Panc1 (cell line): ENCODE data around the gene C1QL2. TPM values are rescaled to one million over a fixed set of nuclear protein-coding genes. Genes with fewer than 3 reads are reported as not detected.

ENCODE experiments used
- ATAC-seq: fragments of 200-7000 bp; cut with Tn5 transposase; 2 replicates; pipeline ENCODE4 v1.9.1; 2020; ENCODE audit warnings: mild to moderate bottlenecking, moderate library complexity
- BruUV-seq: library from RNA; stranded (reverse); fragments of 400-500 nt; replicated peaks from 2 replicates; lab custom pipeline; 2021; lab: Mats Ljungman, UMichigan
- CTCF ChIA-PET: fragments of 300-600 bp; sonication (Branson Sonifier 250); formaldehyde crosslinking; loops from one replicate; lab custom pipeline; 2022; ENCODE audit warnings: antibody characterized with exemption; lab: Charles Lee
- POLR2A ChIA-PET: fragments of 300-600 bp; sonication (Branson Sonifier 250); formaldehyde crosslinking; loops from one replicate; lab custom pipeline; 2022; ENCODE audit warnings: antibody characterized with exemption; lab: Charles Lee
- DNase-seq: peaks from one replicate; pipeline ENCODE4 v3.0.0-alpha.2; 2010; ENCODE audit warnings: low read depth, low spot score
- H3K27ac ChIP-seq: 2 replicates; pipeline ENCODE4 v1.5.1; 2011; ENCODE audit warnings: mild to moderate bottlenecking, low read length, inconsistent platforms
- H3K27me3 ChIP-seq: fragments of 200-500 bp; sonication (Bioruptor generic); 2 replicates; pipeline ENCODE4 v1.6.0; 2014; ENCODE audit warnings: low read length, inconsistent platforms; ENCODE audit not compliant: control insufficient read depth, insufficient read depth
- H3K36me3 ChIP-seq: fragments of 200-500 bp; sonication (Bioruptor generic); 2 replicates; pipeline ENCODE4 v1.5.1; 2014; ENCODE audit warnings: inconsistent platforms, mild to moderate bottlenecking, low read length, moderate library complexity; ENCODE audit not compliant: control insufficient read depth, insufficient read depth
- H3K4me1 ChIP-seq: 2 replicates; pipeline ENCODE4 v1.5.1; 2011; ENCODE audit warnings: inconsistent platforms, mild to moderate bottlenecking, low read length, moderate library complexity; ENCODE audit not compliant: control insufficient read depth, insufficient read depth
- H3K4me3 ChIP-seq, 2 experiments: 2 replicates each; pipeline ENCODE4 v1.5.1; 2011 to 2012; ENCODE audit warnings: low read depth in 2 of 2, low read length in 2 of 2, mild to moderate bottlenecking in 2 of 2, inconsistent platforms in 1 of 2, moderate library complexity in 1 of 2
- H3K9me3 ChIP-seq: fragments of 200-500 bp; sonication (Bioruptor generic); 2 replicates; pipeline ENCODE4 v1.5.1; 2014; ENCODE audit warnings: low read depth, mild to moderate bottlenecking, inconsistent platforms, low read length, moderate library complexity; ENCODE audit not compliant: control insufficient read depth, insufficient read depth
- POLR2AphosphoS5 ChIP-seq: IDR thresholded peaks from 2 replicates; pipeline ENCODE4 v1.6.1; 2012; ENCODE audit warnings: mild to moderate bottlenecking, low read depth, low read length, moderate library complexity
- REST ChIP-seq, 2 experiments: IDR thresholded peaks; 2 replicates each; pipeline ENCODE4 v1.6.1; 2011 to 2012; ENCODE audit warnings: low read depth in 2 of 2, control low read depth in 1 of 2, low read length in 1 of 2, mild to moderate bottlenecking in 1 of 2, moderate library complexity in 1 of 2; ENCODE audit not compliant: insufficient read depth in 1 of 2
- SIN3A ChIP-seq: IDR thresholded peaks from 2 replicates; pipeline ENCODE4 v1.6.1; 2012; ENCODE audit warnings: low read depth, mild to moderate bottlenecking, low read length, moderate library complexity, borderline replicate concordance; ENCODE audit not compliant: insufficient read depth
- TCF7L2 ChIP-seq: IDR thresholded peaks from 2 replicates; pipeline ENCODE4 v1.6.1; 2011; ENCODE audit warnings: mild to moderate bottlenecking, low read depth, low read length, inconsistent platforms
- in situ Hi-C: cut with HindIII; loops from 2 replicates; pipeline ENCODE4 v1.10.0; 2016; ENCODE audit warnings: low sequenced_read_pairs, low pct_unique_long_range_greater_than_20kb
- intact Hi-C: fragments of 100-400 bp; cut with micrococcal nuclease; formaldehyde crosslinking; loops from one replicate; pipeline ENCODE4 v1.10.0; 2022; ENCODE audit not compliant: unreplicated experiment
- total RNA-seq: library from RNA; stranded (reverse); gene quantifications from one replicate; pipeline ENCODE4 v1.2.1, GENCODE V29; 2021; ENCODE audit not compliant: unreplicated experiment
- TF ChIP-seq, protein P1 (sequence below): fragments of 450-650 bp; IDR thresholded peaks from 2 replicates; pipeline ENCODE4 v1.5.1; 2017; ENCODE audit warnings: mild to moderate bottlenecking

C1QL2 gene
- total RNA-seq, 1 experiment from 2014 or later, result not detected

DNA sequence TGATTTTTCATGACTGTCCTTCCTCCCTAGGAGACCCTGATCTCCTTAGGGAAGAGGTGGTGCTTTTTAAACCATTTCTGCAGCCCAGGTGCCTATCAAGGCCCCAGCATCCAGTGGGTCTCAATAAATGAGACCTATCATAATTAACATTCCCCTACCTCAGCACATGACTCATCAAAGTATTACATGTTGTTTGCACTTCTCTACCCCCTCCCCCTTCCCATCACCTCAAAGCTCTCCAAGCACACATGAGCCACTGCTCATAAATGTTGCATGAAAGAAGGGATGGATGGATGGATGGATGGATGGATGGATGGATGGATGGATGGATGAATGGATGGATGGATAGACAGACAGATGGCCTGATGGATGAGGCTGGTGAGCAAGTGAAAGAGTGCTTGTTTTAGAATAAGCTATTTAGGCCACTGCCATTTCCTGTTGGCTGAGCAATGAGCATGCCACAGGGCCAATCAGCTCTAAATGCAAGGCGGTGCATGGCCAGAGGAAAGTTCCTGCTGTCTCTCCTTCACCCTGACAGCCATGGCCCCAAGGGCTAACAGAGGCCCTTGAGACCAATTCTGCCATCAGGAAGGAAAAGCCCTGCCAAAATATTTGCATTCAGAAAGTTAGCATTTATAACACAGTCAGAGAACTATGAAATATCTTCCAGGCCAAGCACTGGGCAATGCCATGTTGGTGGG is 44.2 kb upstream of the C1QL2 start:
- DNase-seq (no peak), ATAC-seq (no peak)
- CTCF ChIA-PET, result no interaction called here
- no peak for TF ChIP-seq REST (IDR thresholded peaks at IDR 0.05; ENCODE audit: insufficient read depth in 1 of 2, low read depth in 2 of 2, low read length in 1 of 2)
- TF ChIP-seq, protein P1, sequence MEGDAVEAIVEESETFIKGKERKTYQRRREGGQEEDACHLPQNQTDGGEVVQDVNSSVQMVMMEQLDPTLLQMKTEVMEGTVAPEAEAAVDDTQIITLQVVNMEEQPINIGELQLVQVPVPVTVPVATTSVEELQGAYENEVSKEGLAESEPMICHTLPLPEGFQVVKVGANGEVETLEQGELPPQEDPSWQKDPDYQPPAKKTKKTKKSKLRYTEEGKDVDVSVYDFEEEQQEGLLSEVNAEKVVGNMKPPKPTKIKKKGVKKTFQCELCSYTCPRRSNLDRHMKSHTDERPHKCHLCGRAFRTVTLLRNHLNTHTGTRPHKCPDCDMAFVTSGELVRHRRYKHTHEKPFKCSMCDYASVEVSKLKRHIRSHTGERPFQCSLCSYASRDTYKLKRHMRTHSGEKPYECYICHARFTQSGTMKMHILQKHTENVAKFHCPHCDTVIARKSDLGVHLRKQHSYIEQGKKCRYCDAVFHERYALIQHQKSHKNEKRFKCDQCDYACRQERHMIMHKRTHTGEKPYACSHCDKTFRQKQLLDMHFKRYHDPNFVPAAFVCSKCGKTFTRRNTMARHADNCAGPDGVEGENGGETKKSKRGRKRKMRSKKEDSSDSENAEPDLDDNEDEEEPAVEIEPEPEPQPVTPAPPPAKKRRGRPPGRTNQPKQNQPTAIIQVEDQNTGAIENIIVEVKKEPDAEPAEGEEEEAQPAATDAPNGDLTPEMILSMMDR, result no peak
- no peak for TF ChIP-seq SIN3A
- no peak for TF ChIP-seq TCF7L2
- TF ChIP-seq POLR2AphosphoS5, result no peak
- no peaks in the 10 kb centered on the region for H3K4me1 ChIP-seq
- BruUV-seq, result no TSS peak
- in situ Hi-C loops, result no loop called here
- no peak overlapping the region for H3K4me3 ChIP-seq
- no peak overlapping the region for H3K27ac ChIP-seq
- POLR2A ChIA-PET, result no interaction called here
- no peaks in the 10 kb centered on the region for H3K9me3 ChIP-seq
- H3K36me3 ChIP-seq, result no peaks in the 10 kb centered on the region
- intact Hi-C loops, result no loop called here
- no peaks in the 10 kb centered on the region for H3K27me3 ChIP-seq

GRCh38 chr2:119201815-119202214 is 43.3 kb upstream of the C1QL2 start:
- Histone ChIP-seq H3K27ac (no peak overlapping the region), H3K9me3 (no peaks in the 10 kb centered on the region), H3K4me3 (no peak overlapping the region), H3K27me3 (no peaks in the 10 kb centered on the region), H3K36me3 (no peaks in the 10 kb centered on the region), H3K4me1 (no peaks in the 10 kb centered on the region)
- intact Hi-C loops (no loop called here), in situ Hi-C loops (no loop called here)
- DNase-seq (no peak), ATAC-seq (no peak)
- no peak for TF ChIP-seq SIN3A
- TF ChIP-seq POLR2AphosphoS5, result no peak
- TF ChIP-seq, protein P1, result no peak
- BruUV-seq, result no TSS peak
- ChIA-PET POLR2A (no interaction called here), CTCF (interaction anchor here (0.5 kb wide), 1 partner anchor 190 kb away, joined by 5 read pairs; no protein-coding TSS in a partner anchor)
